GM10248 (cell line): ENCODE measurements around the gene DCTD.

ENCODE experiments used
- CTCF ChIA-PET: fragments of 300-600 bp; sonication (Branson Sonifier 250); formaldehyde crosslinking; extraction: SDS; loops from one replicate; lab custom pipeline; 2021; ENCODE audit warnings: antibody characterized with exemption; lab: Yijun Ruan, JAX
- POLR2A ChIA-PET: fragments of 350-650 bp; sonication (Branson Sonifier 250); formaldehyde crosslinking; extraction: SDS; loops from one replicate; lab custom pipeline; 2020; ENCODE audit warnings: antibody characterized with exemption; lab: Yijun Ruan, JAX
- DNase-seq: peaks from one replicate; pipeline ENCODE4 v3.0.0; 2012; ENCODE audit errors: extremely low spot score
- CTCF ChIP-seq: IDR thresholded peaks from 2 replicates; pipeline ENCODE4 v1.5.1; 2012; ENCODE audit warnings: mild to moderate bottlenecking, low read depth; ENCODE audit errors: extremely low read depth, missing control alignments, control extremely low read depth

The DCTD gene

GRCh38 chr4:182845618-182846017, 71.6 kb downstream of the DCTD start:
- no peak for TF ChIP-seq CTCF
- POLR2A ChIA-PET = no interaction called here
- CTCF ChIA-PET = interaction anchor here (0.7 to 1.0 kb wide), 2 partner anchors 13 to 100 kb away, joined by 3 read pairs; no protein-coding TSS in a partner anchor
- no peak for DNase-seq

GRCh38 chr4:182843808-182844325, 73.3 kb downstream of the DCTD start:
- TF ChIP-seq CTCF = no peak
- DNase-seq = no peak
- ChIA-PET CTCF (interaction anchor here (1.2 kb wide), 1 partner anchor 39 kb away, joined by 3 read pairs; no protein-coding TSS in a partner anchor), POLR2A (no interaction called here)

- CTCF ChIA-PET = no interaction called here
- DNase-seq = no peak
- TF ChIP-seq CTCF = no peak
- POLR2A ChIA-PET = no interaction called here
Measured at GRCh38 chr4:182842759-182843390, 74.3 kb downstream of the DCTD start.

- CTCF ChIA-PET = no interaction called here
- no peak for TF ChIP-seq CTCF
- no peak for DNase-seq
- POLR2A ChIA-PET = no interaction called here
Measured at GRCh38 chr4:182842104-182842600, 75.0 kb downstream of the DCTD start.

GRCh38 chr4:182840108-182840507, 77.1 kb downstream of the DCTD start:
- TF ChIP-seq CTCF = no peak
- POLR2A ChIA-PET = no interaction called here
- CTCF ChIA-PET = no interaction called here
- DNase-seq = no peak
